NCI-H2081 treated with DMSO at 0.1 percent for 48 hours (cell line): Measurements from ENCODE around the gene RRAS2.
"Not testable (repeated sequence)": the region's sequence is repeated elsewhere in the genome, so short reads cannot be mapped to it uniquely, and the experiment has no call there.

Experiments used
- DNase-seq: peaks from one replicate; lab custom pipeline; 2025; lab: John Stamatoyannopoulos, UW

RRAS2 gene

GRCh38 chr11:14371249-14371648, 12.3 kb upstream of the RRAS2 start:
- DNase-seq = no peak

- DNase-seq = no peak
Measured at GRCh38 chr11:14370496-14370895, 11.5 kb upstream of the RRAS2 start.

- no peak for DNase-seq
Measured at GRCh38 chr11:14369598-14369997, 10.6 kb upstream of the RRAS2 start.

GRCh38 chr11:14366936-14367335, 8.0 kb upstream of the RRAS2 start:
- DNase-seq = no peak

GRCh38 chr11:14364322-14364721, 5.3 kb upstream of the RRAS2 start:
- DNase-seq = no peak

GRCh38 chr11:14362611-14363010, 3.6 kb upstream of the RRAS2 start:
- DNase-seq = no peak

- no peak for DNase-seq
Measured at GRCh38 chr11:14361951-14362350, 3.0 kb upstream of the RRAS2 start.

GRCh38 chr11:14360976-14361375, 2.0 kb upstream of the RRAS2 start:
- DNase-seq = no peak

GRCh38 chr11:14359501-14360031, 583 bp upstream of the RRAS2 start:
- DNase-seq = no peak

GRCh38 chr11:14357881-14358728, 878 bp downstream of the RRAS2 start:
- no peak for DNase-seq

GRCh38 chr11:14356342-14356741, 2.6 kb downstream of the RRAS2 start:
- DNase-seq = no peak

GRCh38 chr11:14354604-14355003, 4.4 kb downstream of the RRAS2 start:
- DNase-seq = not testable (repeated sequence)

- DNase-seq = no peak
Measured at GRCh38 chr11:14350716-14351238, 8.2 kb downstream of the RRAS2 start.

- DNase-seq = no peak
Measured at GRCh38 chr11:14350215-14350614, 8.8 kb downstream of the RRAS2 start.

- no peak for DNase-seq
Measured at GRCh38 chr11:14347991-14348390, 11.0 kb downstream of the RRAS2 start.

GRCh38 chr11:14347494-14347893, 11.5 kb downstream of the RRAS2 start:
- DNase-seq = no peak

GRCh38 chr11:14346303-14346955, 12.6 kb downstream of the RRAS2 start:
- no peak for DNase-seq

- DNase-seq = no peak
Measured at GRCh38 chr11:14345668-14346067, 13.3 kb downstream of the RRAS2 start.

GRCh38 chr11:14345016-14345415, 14.0 kb downstream of the RRAS2 start:
- not testable (repeated sequence) for DNase-seq

GRCh38 chr11:14342906-14343305, 16.1 kb downstream of the RRAS2 start:
- DNase-seq = no peak

GRCh38 chr11:14341968-14342367, 17.0 kb downstream of the RRAS2 start:
- no peak for DNase-seq

GRCh38 chr11:14340721-14341120, 18.3 kb downstream of the RRAS2 start:
- DNase-seq = no peak

- no peak for DNase-seq
Measured at GRCh38 chr11:14339356-14339755, 19.6 kb downstream of the RRAS2 start.
